IMR-90 (cell line): ENCODE results near the gene CROCC2.

Experiments used
- BHLHE40 ChIP-seq: fragments of 150-350 bp; IDR thresholded peaks from 2 replicates; pipeline ENCODE4 v1.6.1; 2016; ENCODE audit warnings: mild to moderate bottlenecking, low read depth, low read length
- CEBPB ChIP-seq: IDR thresholded peaks from 2 replicates; pipeline ENCODE4 v1.6.1; 2012; ENCODE audit warnings: low read depth, low read length, improper control_type of control experiment
- CTCF ChIP-seq: conservative IDR thresholded peaks from 2 replicates; pipeline ENCODE4 v1.5.1; 2012; ENCODE audit warnings: mild to moderate bottlenecking, low read depth, low read length, improper control_type of control experiment
- ELK1 ChIP-seq: fragments of 150-350 bp; IDR thresholded peaks from 2 replicates; pipeline ENCODE4 v1.6.1; 2016; ENCODE audit warnings: low read depth, mild to moderate bottlenecking, low read length, moderate library complexity, borderline replicate concordance
- FOS ChIP-seq: fragments of 150-350 bp; IDR thresholded peaks from 2 replicates; pipeline ENCODE4 v1.6.1; 2016; ENCODE audit warnings: low read depth, low read length
- MAFK ChIP-seq: IDR thresholded peaks from 2 replicates; pipeline ENCODE4 v1.6.1; 2012; ENCODE audit warnings: low read depth, low read length, improper control_type of control experiment
- MAZ ChIP-seq: IDR thresholded peaks from 2 replicates; pipeline ENCODE4 v1.6.1; 2012; ENCODE audit warnings: low read depth, mild to moderate bottlenecking, low read length, improper control_type of control experiment, moderate library complexity, borderline replicate concordance
- NFE2L2 ChIP-seq: fragments of 150-350 bp; IDR thresholded peaks from 2 replicates; pipeline ENCODE4 v1.6.1; 2016; ENCODE audit warnings: low read depth, mild to moderate bottlenecking, low read length
- POLR2A ChIP-seq: IDR thresholded peaks from 2 replicates; pipeline ENCODE4 v1.6.1; 2012; ENCODE audit warnings: mild to moderate bottlenecking, low read depth, low read length
- RAD21 ChIP-seq: IDR thresholded peaks from 2 replicates; pipeline ENCODE4 v1.6.1; 2012; ENCODE audit warnings: low read length, improper control_type of control experiment
- RCOR1 ChIP-seq: IDR thresholded peaks from 2 replicates; pipeline ENCODE4 v1.6.1; 2012; ENCODE audit warnings: mild to moderate bottlenecking, low read length, improper control_type of control experiment; ENCODE audit not compliant: insufficient replicate concordance
- RFX5 ChIP-seq: IDR thresholded peaks from 2 replicates; pipeline ENCODE4 v1.8.0; 2012; ENCODE audit warnings: low read depth, mild to moderate bottlenecking, low read length, moderate library complexity
- SMC3 ChIP-seq: fragments of 150-350 bp; IDR thresholded peaks from 2 replicates; pipeline ENCODE4 v1.6.1; 2016; ENCODE audit warnings: low read depth, mild to moderate bottlenecking, antibody characterized with exemption, low read length, moderate library complexity
- USF2 ChIP-seq: fragments of 150-350 bp; IDR thresholded peaks from 2 replicates; pipeline ENCODE4 v1.6.1; 2017; ENCODE audit warnings: mild to moderate bottlenecking, antibody characterized with exemption, low read length, low read depth

- TF ChIP-seq CTCF (no peak), POLR2A (no peak), RAD21 (no peak), USF2 (no peak), BHLHE40 (no peak), SMC3 (no peak), MAZ (no peak), RFX5 (no peak), RCOR1 (no peak), MAFK (no peak), FOS (no peak), NFE2L2 (no peak), CEBPB (no peak), ELK1 (no peak)
Measured at GRCh38 chr2:240988146-240988545, 82.0 kb downstream of the CROCC2 start.
